Measurements from ENCODE around the gene GJB2.

Gene GJB2

GRCh38 chr13:20137875-20138274 is 54.9 kb downstream of the GJB2 start:
- no peak for DNase-seq

Measured in NCI-H82 (cell line).